Measurements from ENCODE around the gene BSPRY. TPM values are rescaled to one million over a fixed set of nuclear protein-coding genes. Genes with fewer than 3 reads are reported as not detected.

BSPRY gene
- total and polyA plus RNA-seq, 2 of the 13 experiments (the other 11 are each of a cell fraction or from before 2014, with no cell fraction given) = 0.09 to 0.26 TPM

- TF ChIP-seq BORCS8-MEF2B (CRISPR knock-in tag; IDR thresholded peaks at IDR 0.05) (peak; percentile 71), CREM (IDR thresholded peaks at IDR 0.05) (peak; percentile 47), CREM (CRISPR knock-in tag; IDR thresholded peaks at IDR 0.05) (no peak), CAMTA2 (CRISPR knock-in tag; IDR thresholded peaks at IDR 0.05; ENCODE audit: borderline replicate concordance) (no peak), ZNF333 (CRISPR knock-in tag; IDR thresholded peaks at IDR 0.05; ENCODE audit: borderline replicate concordance) (0 out of 2 replicates have a peak, but pooled peaks have one; percentile 54), SPEN (CRISPR knock-in tag; IDR thresholded peaks at IDR 0.05; ENCODE audit: low read depth) (peak; percentile 92), ZNF362 (CRISPR knock-in tag; IDR thresholded peaks at IDR 0.05; ENCODE audit: borderline replicate concordance) (peak; percentile 62; the same call in 1 of the 2 replicates), GATAD1 (CRISPR knock-in tag; IDR thresholded peaks at IDR 0.05) (peak; percentile 94), HMGXB3 (CRISPR knock-in tag; IDR thresholded peaks at IDR 0.05; ENCODE audit: borderline replicate concordance) (peak; percentile 88; the same call in 1 of the 2 replicates), HBP1 (CRISPR knock-in tag; IDR thresholded peaks at IDR 0.05; ENCODE audit: low read depth) (peak; percentile 93), ZNF678 (CRISPR knock-in tag; IDR thresholded peaks at IDR 0.05) (no peak), ZNF337 (CRISPR knock-in tag; IDR thresholded peaks at IDR 0.05; ENCODE audit: borderline replicate concordance, low read depth) (0 out of 2 replicates have a peak, but pooled peaks have one; percentile 59), ZNF432 (CRISPR knock-in tag; IDR thresholded peaks at IDR 0.05; ENCODE audit: borderline replicate concordance) (no peak), SMAD9 (CRISPR knock-in tag; IDR thresholded peaks at IDR 0.05) (0 out of 2 replicates have a peak, but pooled peaks have one; percentile 54), ZNF564 (CRISPR knock-in tag; IDR thresholded peaks at IDR 0.05) (peak; percentile 90), KLF9 (CRISPR knock-in tag; IDR thresholded peaks at IDR 0.05; ENCODE audit: low read depth) (no peak), ZFP41 (CRISPR knock-in tag; IDR thresholded peaks at IDR 0.05; ENCODE audit: borderline replicate concordance) (no peak), ZNF607 (CRISPR knock-in tag; IDR thresholded peaks at IDR 0.05; ENCODE audit: borderline replicate concordance) (peak; percentile 89; the same call in 1 of the 2 replicates), REL (CRISPR knock-in tag; conservative IDR thresholded peaks at IDR 0.05) (0 out of 2 replicates have a peak, but pooled peaks have one; percentile 46), ZNF253 (CRISPR knock-in tag; IDR thresholded peaks at IDR 0.05; ENCODE audit: borderline replicate concordance) (peak; percentile 90; the same call in 1 of the 2 replicates), BATF2 (CRISPR knock-in tag; IDR thresholded peaks at IDR 0.05) (peak; percentile 61; the same call in 1 of the 2 replicates), EHMT2 (IDR thresholded peaks at IDR 0.05; ENCODE audit: borderline replicate concordance, low read depth, low read length) (peak; percentile 23; the same call in 1 of the 2 replicates)
Measured at GRCh38 chr9:113340011-113340699, 9.2 kb upstream of the BSPRY start, which contains the start of gene WDR31 (continued).
